COLO668 (cell line): Measurements from ENCODE around the gene SWSAP1.
"Not testable (repeated sequence)": the region's sequence is repeated elsewhere in the genome, so short reads cannot be mapped to it uniquely, and the experiment has no call there.

Source experiments
- DNase-seq: peaks from one replicate; lab custom pipeline; 2025; ENCODE audit not compliant: unreplicated experiment; lab: John Stamatoyannopoulos, UW

SWSAP1 gene

GRCh38 chr19:11374433-11375142 lies at the start of gene SWSAP1:
SWSAP1 (plus strand) TSS chr19:11374666; CDS start chr19:11374681, 15 bp downstream.
- peak; percentile 98 for DNase-seq

GRCh38 chr19:11324748-11325389 lies 49.6 kb upstream of the SWSAP1 start:
- no peak for DNase-seq

- no peak for DNase-seq
Measured at GRCh38 chr19:11325544-11325943, 48.9 kb upstream of the SWSAP1 start.

GRCh38 chr19:11330127-11330526 lies 44.3 kb upstream of the SWSAP1 start:
- no peak for DNase-seq

- no peak for DNase-seq
Measured at GRCh38 chr19:11331502-11331901, 43.0 kb upstream of the SWSAP1 start.

- no peak for DNase-seq
Measured at GRCh38 chr19:11332822-11333221, 41.6 kb upstream of the SWSAP1 start.

GRCh38 chr19:11333838-11334237 lies 40.6 kb upstream of the SWSAP1 start:
- not testable (repeated sequence) for DNase-seq

GRCh38 chr19:11335449-11336146 lies 38.9 kb upstream of the SWSAP1 start:
- DNase-seq = no peak

- DNase-seq = no peak
Measured at GRCh38 chr19:11337080-11337479, 37.4 kb upstream of the SWSAP1 start.

- peak; percentile 48 for DNase-seq
Measured at GRCh38 chr19:11338121-11338520, 36.3 kb upstream of the SWSAP1 start.

- peak; percentile 47 for DNase-seq
Measured at GRCh38 chr19:11338569-11339253, 35.8 kb upstream of the SWSAP1 start.

GRCh38 chr19:11339254-11340098 lies 35.0 kb upstream of the SWSAP1 start, which contains the start of gene RAB3D:
RAB3D (minus strand) TSS chr19:11339657; CDS start chr19:11337399, 2,258 bp downstream.
- peak; percentile 95 for DNase-seq

- not testable (repeated sequence) for DNase-seq
Measured at GRCh38 chr19:11340099-11340467, 34.4 kb upstream of the SWSAP1 start.

GRCh38 chr19:11342429-11342828 lies 32.0 kb upstream of the SWSAP1 start:
- DNase-seq = no peak

- peak; percentile 41 for DNase-seq
Measured at GRCh38 chr19:11345122-11345803, 29.2 kb upstream of the SWSAP1 start.

GRCh38 chr19:11346104-11346940 lies 28.1 kb upstream of the SWSAP1 start, which contains the start of the genes CCDC159 and TMEM205:
CCDC159 (plus strand) TSS chr19:11346519; CDS start chr19:11346607, 88 bp downstream.
TMEM205 (minus strand) TSS chr19:11346268; CDS start chr19:11345619, 649 bp downstream.
- peak; percentile 98 for DNase-seq

GRCh38 chr19:11347546-11348039 lies 26.9 kb upstream of the SWSAP1 start:
- DNase-seq = no peak

GRCh38 chr19:11349171-11349570 lies 25.3 kb upstream of the SWSAP1 start:
- DNase-seq = no peak
